Measurements from ENCODE around the gene BRPF1. TPM values are rescaled to one million over a fixed set of nuclear protein-coding genes. Genes with fewer than 3 reads are reported as not detected.

The BRPF1 gene
- total and polyA plus RNA-seq, 4 donors = 4.1 to 17.6 (median 11.6) TPM

- Histone ChIP-seq H3K4me3 (ENCODE audit: low read length in 2 of 2) (no peak overlapping the region), H3K9me3 (ENCODE audit: control insufficient read depth, low read length) (no peaks in the 10 kb centered on the region), H3K27me3 (ENCODE audit: control insufficient read depth in 1 of 2, insufficient read depth in 2 of 2, low read length in 1 of 2) (no peaks in the 10 kb centered on the region), H3K27ac (ENCODE audit: low read depth in 1 of 2, low read length in 2 of 2) (no peak overlapping the region), H3K36me3 (ENCODE audit: control insufficient read depth in 1 of 2, insufficient read depth in 2 of 2, low read length in 1 of 2) (peaks cover 0 to 3% of the 10 kb centered on the region in 2 donors), H3K4me1 (ENCODE audit: control insufficient read depth in 1 of 2, insufficient read depth in 2 of 2, low read length in 2 of 2) (no peaks in the 10 kb centered on the region)
- intact Hi-C loops (cut with DNase I) = no loop called here
- DNase-seq = peak in 1 of 2 donors; percentile 47
- ATAC-seq (ENCODE audit: low FRiP score) = no peak
- WGBS, 2 donors = 86 to 90% methylated on average over 5 of the region's 5 CpGs
Measured at GRCh38 chr3:9776896-9777693, 45.6 kb downstream of the BRPF1 start.

- ATAC-seq (ENCODE audit: low FRiP score) = no peak
- peak in 1 of 2 donors; percentile 23 for DNase-seq
- no peak overlapping the region for H3K27ac ChIP-seq (ENCODE audit: low read depth in 1 of 2, low read length in 2 of 2)
- intact Hi-C loops (cut with DNase I) = no loop called here
- 93 to 96% methylated on average over 1 of the region's 1 CpG for WGBS, 2 donors
- H3K36me3 ChIP-seq (ENCODE audit: control insufficient read depth in 1 of 2, insufficient read depth in 2 of 2, low read length in 1 of 2) = peaks cover 0 to 3% of the 10 kb centered on the region in 2 donors
- no peaks in the 10 kb centered on the region for H3K9me3 ChIP-seq (ENCODE audit: control insufficient read depth, low read length)
- no peaks in the 10 kb centered on the region for H3K4me1 ChIP-seq (ENCODE audit: control insufficient read depth in 1 of 2, insufficient read depth in 2 of 2, low read length in 2 of 2)
- H3K4me3 ChIP-seq (ENCODE audit: low read length in 2 of 2) = no peak overlapping the region
- no peaks in the 10 kb centered on the region for H3K27me3 ChIP-seq (ENCODE audit: control insufficient read depth in 1 of 2, insufficient read depth in 2 of 2, low read length in 1 of 2)
Measured at GRCh38 chr3:9777694-9778021, 46.1 kb downstream of the BRPF1 start.

- Histone ChIP-seq H3K4me3 (ENCODE audit: low read length in 2 of 2) (no peak overlapping the region), H3K27ac (ENCODE audit: low read depth in 1 of 2, low read length in 2 of 2) (no peak overlapping the region), H3K9me3 (ENCODE audit: control insufficient read depth, low read length) (no peaks in the 10 kb centered on the region), H3K36me3 (ENCODE audit: control insufficient read depth in 1 of 2, insufficient read depth in 2 of 2, low read length in 1 of 2) (peaks cover 0 to 3% of the 10 kb centered on the region in 2 donors), H3K4me1 (ENCODE audit: control insufficient read depth in 1 of 2, insufficient read depth in 2 of 2, low read length in 2 of 2) (no peaks in the 10 kb centered on the region), H3K27me3 (ENCODE audit: control insufficient read depth in 1 of 2, insufficient read depth in 2 of 2, low read length in 1 of 2) (no peaks in the 10 kb centered on the region)
- intact Hi-C loops (cut with DNase I) = no loop called here
- peak in 1 of 2 donors; percentile 75 for DNase-seq
- no peak for ATAC-seq (ENCODE audit: low FRiP score)
- 66 to 70% methylated on average over 5 of the region's 5 CpGs for WGBS, 2 donors
Measured at GRCh38 chr3:9778143-9779074, 46.9 kb downstream of the BRPF1 start.

- no peaks in the 10 kb centered on the region for H3K27me3 ChIP-seq (ENCODE audit: control insufficient read depth in 1 of 2, insufficient read depth in 2 of 2, low read length in 1 of 2)
- intact Hi-C loops (cut with DNase I) = no loop called here
- peaks cover 0 to 3% of the 10 kb centered on the region in 2 donors for H3K36me3 ChIP-seq (ENCODE audit: control insufficient read depth in 1 of 2, insufficient read depth in 2 of 2, low read length in 1 of 2)
- H3K4me1 ChIP-seq (ENCODE audit: control insufficient read depth in 1 of 2, insufficient read depth in 2 of 2, low read length in 2 of 2) = no peaks in the 10 kb centered on the region
- H3K4me3 ChIP-seq (ENCODE audit: low read length in 2 of 2) = no peak overlapping the region
- 79 to 83% methylated on average over 5 to 6 of the region's 6 CpGs for WGBS, 2 donors
- ATAC-seq (ENCODE audit: low FRiP score) = no peak
- peak in 1 of 2 donors; percentile 62 for DNase-seq
- H3K27ac ChIP-seq (ENCODE audit: low read depth in 1 of 2, low read length in 2 of 2) = no peak overlapping the region
- no peaks in the 10 kb centered on the region for H3K9me3 ChIP-seq (ENCODE audit: control insufficient read depth, low read length)
Measured at GRCh38 chr3:9779075-9779593, 47.6 kb downstream of the BRPF1 start.

GRCh38 chr3:9779721-9780457 lies 48.4 kb downstream of the BRPF1 start:
- peaks cover 0 to 3% of the 10 kb centered on the region in 2 donors for H3K36me3 ChIP-seq (ENCODE audit: control insufficient read depth in 1 of 2, insufficient read depth in 2 of 2, low read length in 1 of 2)
- no peaks in the 10 kb centered on the region for H3K9me3 ChIP-seq (ENCODE audit: control insufficient read depth, low read length)
- H3K4me3 ChIP-seq (ENCODE audit: low read length in 2 of 2) = no peak overlapping the region
- peak; percentile 33 for ATAC-seq (ENCODE audit: low FRiP score)
- H3K4me1 ChIP-seq (ENCODE audit: control insufficient read depth in 1 of 2, insufficient read depth in 2 of 2, low read length in 2 of 2) = no peaks in the 10 kb centered on the region
- 76 to 81% methylated on average over 8 of the region's 8 CpGs for WGBS, 2 donors
- peak; percentile 61 to 64 for DNase-seq
- intact Hi-C loops (cut with DNase I) = no loop called here
- H3K27me3 ChIP-seq (ENCODE audit: control insufficient read depth in 1 of 2, insufficient read depth in 2 of 2, low read length in 1 of 2) = no peaks in the 10 kb centered on the region
- no peak overlapping the region for H3K27ac ChIP-seq (ENCODE audit: low read depth in 1 of 2, low read length in 2 of 2)

GRCh38 chr3:9780458-9780812 lies 48.9 kb downstream of the BRPF1 start:
- Histone ChIP-seq H3K4me1 (ENCODE audit: control insufficient read depth in 1 of 2, insufficient read depth in 2 of 2, low read length in 2 of 2) (no peaks in the 10 kb centered on the region), H3K9me3 (ENCODE audit: control insufficient read depth, low read length) (no peaks in the 10 kb centered on the region), H3K27me3 (ENCODE audit: control insufficient read depth in 1 of 2, insufficient read depth in 2 of 2, low read length in 1 of 2) (no peaks in the 10 kb centered on the region), H3K36me3 (ENCODE audit: control insufficient read depth in 1 of 2, insufficient read depth in 2 of 2, low read length in 1 of 2) (peaks cover 0 to 3% of the 10 kb centered on the region in 2 donors), H3K27ac (ENCODE audit: low read depth in 1 of 2, low read length in 2 of 2) (no peak overlapping the region), H3K4me3 (ENCODE audit: low read length in 2 of 2) (no peak overlapping the region)
- 80 to 82% methylated on average over 10 of the region's 10 CpGs for WGBS, 2 donors
- intact Hi-C loops (cut with DNase I) = no loop called here
- DNase-seq (peak; percentile 59 to 61), ATAC-seq (ENCODE audit: low FRiP score) (no peak)

- no peaks in the 10 kb centered on the region for H3K27me3 ChIP-seq (ENCODE audit: control insufficient read depth in 1 of 2, insufficient read depth in 2 of 2, low read length in 1 of 2)
- ATAC-seq (ENCODE audit: low FRiP score) (no peak), DNase-seq (peak in 1 of 2 donors; percentile 19)
- H3K4me1 ChIP-seq (ENCODE audit: control insufficient read depth in 1 of 2, insufficient read depth in 2 of 2, low read length in 2 of 2) = no peaks in the 10 kb centered on the region
- peaks cover 0 to 6% of the 10 kb centered on the region in 2 donors for H3K36me3 ChIP-seq (ENCODE audit: control insufficient read depth in 1 of 2, insufficient read depth in 2 of 2, low read length in 1 of 2)
- no peaks in the 10 kb centered on the region for H3K9me3 ChIP-seq (ENCODE audit: control insufficient read depth, low read length)
- intact Hi-C loops (cut with DNase I) = no loop called here
- 75 to 80% methylated on average over 4 of the region's 4 CpGs for WGBS, 2 donors
- no peak overlapping the region for H3K4me3 ChIP-seq (ENCODE audit: low read length in 2 of 2)
- H3K27ac ChIP-seq (ENCODE audit: low read depth in 1 of 2, low read length in 2 of 2) = no peak overlapping the region
Measured at GRCh38 chr3:9780910-9781309, 49.4 kb downstream of the BRPF1 start.

- H3K36me3 ChIP-seq (ENCODE audit: control insufficient read depth in 1 of 2, insufficient read depth in 2 of 2, low read length in 1 of 2) = peaks cover 0 to 6% of the 10 kb centered on the region in 2 donors
- H3K27ac ChIP-seq (ENCODE audit: low read depth in 1 of 2, low read length in 2 of 2) = no peak overlapping the region
- DNase-seq (peak in 1 of 2 donors; percentile 57), ATAC-seq (ENCODE audit: low FRiP score) (no peak)
- 0 to 24% methylated on average over 1 of the region's 1 CpG for WGBS, 2 donors
- intact Hi-C loops (cut with DNase I) = no loop called here
- H3K4me1 ChIP-seq (ENCODE audit: control insufficient read depth in 1 of 2, insufficient read depth in 2 of 2, low read length in 2 of 2) = no peaks in the 10 kb centered on the region
- no peaks in the 10 kb centered on the region for H3K27me3 ChIP-seq (ENCODE audit: control insufficient read depth in 1 of 2, insufficient read depth in 2 of 2, low read length in 1 of 2)
- no peak overlapping the region for H3K4me3 ChIP-seq (ENCODE audit: low read length in 2 of 2)
- no peaks in the 10 kb centered on the region for H3K9me3 ChIP-seq (ENCODE audit: control insufficient read depth, low read length)
Measured at GRCh38 chr3:9781551-9781950, 50.0 kb downstream of the BRPF1 start.
